GM12873 (cell line): ENCODE measurements around the gene SMIM23.
A peak's percentile ranks its signal among the peaks of the same experiment; 100 is the strongest.

Experiments used
- CTCF ChIP-seq: IDR thresholded peaks from 2 replicates; pipeline ENCODE4 v1.5.1; 2012; ENCODE audit warnings: low read depth, mild to moderate bottlenecking, moderate library complexity, low read length, control low read depth; ENCODE audit not compliant: insufficient read depth; ENCODE audit errors: missing control alignments

The SMIM23 gene

GRCh38 chr5:171745602-171746001 is 40.0 kb upstream of the SMIM23 start:
- no peak for TF ChIP-seq CTCF

GRCh38 chr5:171747061-171747859 is 38.4 kb upstream of the SMIM23 start:
- no peak for TF ChIP-seq CTCF

GRCh38 chr5:171748720-171749119 is 36.9 kb upstream of the SMIM23 start:
- TF ChIP-seq CTCF = no peak

- TF ChIP-seq CTCF = no peak
Measured at GRCh38 chr5:171749365-171749764, 36.3 kb upstream of the SMIM23 start.

- peak; percentile 23 for TF ChIP-seq CTCF
Measured at GRCh38 chr5:171750311-171750788, 35.3 kb upstream of the SMIM23 start.

- TF ChIP-seq CTCF = no peak
Measured at GRCh38 chr5:171755354-171755821, 30.2 kb upstream of the SMIM23 start.

- TF ChIP-seq CTCF = no peak
Measured at GRCh38 chr5:171757853-171758535, 27.6 kb upstream of the SMIM23 start.
